CD14-positive monocyte (primary cell): ENCODE results near the gene C12orf43. TPM values are rescaled to one million over a fixed set of nuclear protein-coding genes. Genes with fewer than 3 reads are reported as not detected.
"Not testable (repeated sequence)": the region's sequence is repeated elsewhere in the genome, so short reads cannot be mapped to it uniquely, and the experiment has no call there.

Experiments
- DNase-seq, 3 donors: peaks; one replicate each; pipeline ENCODE4 v3.0.0-alpha.2; 2011 to 2022
- H2AFZ ChIP-seq: 2 replicates; pipeline ENCODE4 v1.6.0; 2012; ENCODE audit warnings: mild to moderate bottlenecking, low read depth, low read length, inconsistent platforms; ENCODE audit not compliant: insufficient read depth, poor library complexity, severe bottlenecking
- H3K27ac ChIP-seq, 2 donors: 1 replicate in 1 of 2; 2 replicates in 1 of 2; pipeline ENCODE4 v1.5.1; 2012 to 2013; ENCODE audit warnings: low read length in 2 of 2, control low read depth in 1 of 2, inconsistent platforms in 1 of 2, low read depth in 1 of 2, mild to moderate bottlenecking in 1 of 2
- H3K27me3 ChIP-seq, 2 donors: one replicate each; pipeline versions ENCODE4 v1.6.0 to v1.6.1; 2011 to 2013; ENCODE audit warnings: low read length in 2 of 2; ENCODE audit not compliant: control insufficient read depth in 2 of 2, insufficient read depth in 2 of 2
- H3K36me3 ChIP-seq, 2 donors: replicated peaks in 1 of 2; 1 replicate in 1 of 2; 2 replicates in 1 of 2; pipeline versions ENCODE4 v1.5.1 to v1.6.1; 2012 to 2013; ENCODE audit warnings: low read length in 2 of 2, control low read depth in 1 of 2, inconsistent platforms in 1 of 2, mild to moderate bottlenecking in 1 of 2; ENCODE audit not compliant: insufficient read depth in 2 of 2, control insufficient read depth in 1 of 2
- H3K4me1 ChIP-seq, 2 donors: 1 replicate in 1 of 2; 2 replicates in 1 of 2; pipeline versions ENCODE4 v1.5.1 to v1.6.1; 2012 to 2013; ENCODE audit warnings: low read length in 2 of 2, control low read depth in 1 of 2, inconsistent platforms in 1 of 2, mild to moderate bottlenecking in 1 of 2, moderate library complexity in 1 of 2; ENCODE audit not compliant: insufficient read depth in 2 of 2, control insufficient read depth in 1 of 2
- H3K4me2 ChIP-seq: replicated peaks from 2 replicates; pipeline ENCODE3; 2012; ENCODE audit warnings: low read length, moderate library complexity, mild to moderate bottlenecking; ENCODE audit not compliant: poor library complexity, severe bottlenecking; ENCODE audit errors: extremely low read depth
- H3K4me3 ChIP-seq, 3 experiments: fragments of 200-600 bp in 1 of 3; sonication (generic) in 1 of 3; replicated peaks in 1 of 3; 1 replicate in 2 of 3; 2 replicates in 1 of 3; pipeline ENCODE4 v1.5.1; 2011 to 2013; ENCODE audit warnings: low read length in 3 of 3, mild to moderate bottlenecking in 3 of 3, control low read depth in 2 of 3, low read depth in 2 of 3, inconsistent platforms in 1 of 3, moderate library complexity in 1 of 3
- H3K79me2 ChIP-seq: 2 replicates; pipeline ENCODE4 v1.6.0; 2012; ENCODE audit warnings: mild to moderate bottlenecking, control low read depth, inconsistent platforms, low read length, moderate library complexity; ENCODE audit not compliant: insufficient read depth
- H3K9ac ChIP-seq: 2 replicates; pipeline ENCODE4 v1.6.0; 2017; ENCODE audit warnings: low read length, mild to moderate bottlenecking; ENCODE audit not compliant: insufficient read depth, poor library complexity, severe bottlenecking
- H3K9me3 ChIP-seq, 2 donors: replicated peaks in 1 of 2; 1 replicate in 1 of 2; 2 replicates in 1 of 2; pipeline versions ENCODE4 v1.5.1 to v1.6.1; 2012 to 2013; ENCODE audit warnings: low read length in 2 of 2, control low read depth in 1 of 2; ENCODE audit not compliant: control insufficient read depth in 1 of 2, insufficient read depth in 1 of 2
- H4K20me1 ChIP-seq: 2 replicates; pipeline ENCODE4 v1.6.0; 2012; ENCODE audit warnings: mild to moderate bottlenecking, low read length, control low read depth, moderate library complexity; ENCODE audit not compliant: insufficient read depth
- H3K27ac Mint-ChIP-seq, 7 donors: one replicate each; pipeline ENCODE4 v1.8.0; 2020; ENCODE audit warnings: mild to moderate bottlenecking in 7 of 7, mixed read lengths in 7 of 7, moderate library complexity in 6 of 7, inconsistent platforms in 2 of 7
- H3K27me3 Mint-ChIP-seq, 3 donors: one replicate each; pipeline ENCODE4 v1.8.0; 2021 to 2022; ENCODE audit warnings: low read depth in 3 of 3, mild to moderate bottlenecking in 3 of 3, mixed read lengths in 3 of 3, moderate library complexity in 3 of 3, inconsistent platforms in 1 of 3
- H3K36me3 Mint-ChIP-seq, 2 donors: one replicate each; pipeline ENCODE4 v1.8.0; 2020; ENCODE audit warnings: mixed read lengths in 2 of 2, inconsistent platforms in 1 of 2, mild to moderate bottlenecking in 1 of 2
- H3K4me1 Mint-ChIP-seq: one replicate; pipeline ENCODE4 v1.8.0; 2020; ENCODE audit warnings: mild to moderate bottlenecking, mixed read lengths
- H3K4me3 Mint-ChIP-seq, 2 donors: one replicate each; pipeline ENCODE4 v1.8.0; 2020; ENCODE audit warnings: mild to moderate bottlenecking in 2 of 2, mixed read lengths in 2 of 2, moderate library complexity in 1 of 2
- H3K9me3 Mint-ChIP-seq, 7 donors: one replicate each; pipeline ENCODE4 v1.8.0; 2020 to 2022; ENCODE audit warnings: mixed read lengths in 7 of 7, mild to moderate bottlenecking in 6 of 7, moderate library complexity in 6 of 7, inconsistent platforms in 2 of 7
- WGBS: methylation state at CpG from one replicate; pipeline ENCODE4 v1.1.5; 2013; ENCODE audit warnings: missing lambda C conversion rate; ENCODE audit not compliant: insufficient coverage; 5-methylcytosine and 5-hydroxymethylcytosine counted together
- intact Hi-C, 2 donors: fragments of 100-400 bp; cut with micrococcal nuclease; formaldehyde crosslinking; loops; one replicate each; pipeline versions ENCODE4 v1.15.0 to v1.15.1; 2023
- polyA plus RNA-seq, 3 donors: library from polyadenylated mRNA; depleted of rRNA in 1 of 3; unstranded in 2 of 3; stranded (reverse) in 1 of 3; fragments of 300-500 nt in 2 of 3; fragments of >200 nt in 1 of 3; fragmentation: Illumina TruSeq in 2 of 3; gene quantifications; 1 replicate in 2 of 3; 2 replicates in 1 of 3; pipeline ENCODE4 v1.2.3, GENCODE V29; 2012 to 2021
- TF ChIP-seq, protein P1 (sequence below): fragments of 200-600 bp; IDR thresholded peaks from one replicate; pipeline ENCODE4 v1.8.0; 2022; ENCODE audit warnings: antibody characterized with exemption, mild to moderate bottlenecking

C12orf43 gene
- polyA plus RNA-seq, 3 donors: 7.2 to 10.9 (median 9.6) TPM

GRCh38 chr12:121064586-121064985 is 48.3 kb upstream of the C12orf43 start:
- not testable (repeated sequence) for H3K36me3 ChIP-seq, H3K27me3 Mint-ChIP-seq, H3K4me2 ChIP-seq, H3K27me3 ChIP-seq, H4K20me1 ChIP-seq, H3K27ac ChIP-seq, DNase-seq, H3K4me1 Mint-ChIP-seq, H3K9me3 Mint-ChIP-seq, H3K36me3 Mint-ChIP-seq, H2AFZ ChIP-seq, H3K27ac Mint-ChIP-seq, H3K4me3 Mint-ChIP-seq, H3K79me2 ChIP-seq, H3K9ac ChIP-seq, H3K9me3 ChIP-seq, H3K4me3 ChIP-seq
- intact Hi-C loops: loop anchor here (5.0 kb wide), 4 partner anchors 33 to 158 kb away; partner anchors contain the start of gene C12orf43 (in 1 of the 2)
- 98% methylated on average over 7 of the region's 12 CpGs for WGBS
- H3K4me1 ChIP-seq: peaks cover 8 to 14% of the 10 kb centered on the region in 2 donors

DNA sequence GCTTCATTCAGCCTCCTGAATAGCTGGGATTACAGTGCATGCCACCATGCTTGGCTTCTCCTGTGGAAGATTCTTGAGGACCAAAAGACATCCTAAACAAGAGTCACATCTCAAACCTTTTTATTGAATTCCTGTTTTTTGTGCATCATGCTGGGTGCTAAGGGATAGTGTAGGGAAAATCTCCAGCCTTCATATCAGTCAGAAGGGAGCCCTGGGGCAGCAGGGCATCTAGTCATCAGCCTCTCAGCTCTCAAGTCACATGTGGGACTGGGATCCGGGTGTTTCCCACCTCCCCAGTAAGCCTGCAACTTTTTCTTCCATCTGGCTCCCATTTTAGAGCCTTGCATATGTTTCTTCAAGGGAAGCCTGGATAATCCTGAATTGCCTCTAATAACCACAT is 47.8 kb upstream of the C12orf43 start:
- no peak for DNase-seq
- Mint-ChIP-seq H3K27ac (no peak overlapping the region), H3K4me3 (no peak overlapping the region), H3K9me3 (no peaks in the 10 kb centered on the region), H3K36me3 (no peaks in the 10 kb centered on the region), H3K4me1 (peaks cover 8% of the 10 kb centered on the region), H3K27me3 (peaks cover 2 to 7% (median 2%) of the 10 kb centered on the region in 3 donors)
- intact Hi-C loops: loop anchor here (5.0 kb wide), 4 partner anchors 33 to 158 kb away; partner anchors contain the start of gene C12orf43 (in 1 of the 2)
- TF ChIP-seq, protein P1, sequence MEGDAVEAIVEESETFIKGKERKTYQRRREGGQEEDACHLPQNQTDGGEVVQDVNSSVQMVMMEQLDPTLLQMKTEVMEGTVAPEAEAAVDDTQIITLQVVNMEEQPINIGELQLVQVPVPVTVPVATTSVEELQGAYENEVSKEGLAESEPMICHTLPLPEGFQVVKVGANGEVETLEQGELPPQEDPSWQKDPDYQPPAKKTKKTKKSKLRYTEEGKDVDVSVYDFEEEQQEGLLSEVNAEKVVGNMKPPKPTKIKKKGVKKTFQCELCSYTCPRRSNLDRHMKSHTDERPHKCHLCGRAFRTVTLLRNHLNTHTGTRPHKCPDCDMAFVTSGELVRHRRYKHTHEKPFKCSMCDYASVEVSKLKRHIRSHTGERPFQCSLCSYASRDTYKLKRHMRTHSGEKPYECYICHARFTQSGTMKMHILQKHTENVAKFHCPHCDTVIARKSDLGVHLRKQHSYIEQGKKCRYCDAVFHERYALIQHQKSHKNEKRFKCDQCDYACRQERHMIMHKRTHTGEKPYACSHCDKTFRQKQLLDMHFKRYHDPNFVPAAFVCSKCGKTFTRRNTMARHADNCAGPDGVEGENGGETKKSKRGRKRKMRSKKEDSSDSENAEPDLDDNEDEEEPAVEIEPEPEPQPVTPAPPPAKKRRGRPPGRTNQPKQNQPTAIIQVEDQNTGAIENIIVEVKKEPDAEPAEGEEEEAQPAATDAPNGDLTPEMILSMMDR: no peak
- H3K9ac ChIP-seq: no peak overlapping the region
- H3K9me3 ChIP-seq: no peaks in the 10 kb centered on the region
- no peak overlapping the region for H3K27ac ChIP-seq
- H3K79me2 ChIP-seq: no peaks in the 10 kb centered on the region
- no peaks in the 10 kb centered on the region for H3K36me3 ChIP-seq
- WGBS: 90% methylated on average over 1 of the region's 1 CpG
- no peak overlapping the region for H2AFZ ChIP-seq
- H3K4me3 ChIP-seq: no peak overlapping the region
- no peaks in the 10 kb centered on the region for H4K20me1 ChIP-seq
- no peaks in the 10 kb centered on the region for H3K27me3 ChIP-seq
- peaks cover 8 to 16% of the 10 kb centered on the region in 2 donors for H3K4me1 ChIP-seq
- no peak overlapping the region for H3K4me2 ChIP-seq
